ENCODE measurements around the gene STAT5B. TPM values are rescaled to one million over a fixed set of nuclear protein-coding genes. Genes with fewer than 3 reads are reported as not detected.
"Not testable (repeated sequence)": the region's sequence is repeated elsewhere in the genome, so short reads cannot be mapped to it uniquely, and the experiment has no call there.

STAT5B gene
- total RNA-seq, 2 donors from 2014 or later = 202 to 225 TPM

DNA sequence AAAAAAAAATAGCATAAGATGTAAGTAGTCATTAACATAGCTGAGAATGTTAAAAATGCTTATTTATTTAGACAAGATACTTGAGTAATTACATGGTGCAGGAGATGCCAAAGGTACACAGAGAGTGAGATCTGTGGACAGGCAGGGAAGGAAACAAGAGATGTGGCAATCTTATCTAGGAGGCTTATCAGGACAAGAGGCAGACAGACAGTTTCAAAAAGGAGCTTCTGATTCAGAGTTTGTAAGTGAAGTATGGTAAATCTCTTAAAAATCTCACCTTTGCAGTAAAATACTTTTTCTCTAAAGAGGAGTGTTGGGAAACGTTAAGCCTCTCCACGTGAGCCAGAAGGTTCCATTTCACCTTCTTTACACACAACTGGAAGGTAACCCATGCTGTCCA is 62.0 kb downstream of the STAT5B start:
- Mint-ChIP-seq H3K4me1 (no peaks in the 10 kb centered on the region), H3K27ac (no peak overlapping the region), H3K27me3 (no peaks in the 10 kb centered on the region), H3K36me3 (ENCODE audit: low read depth) (peaks cover 6% of the 10 kb centered on the region), H3K4me3 (no peak overlapping the region)
- ATAC-seq (no peak), DNase-seq (no peak)
- no peaks in the 10 kb centered on the region for H3K9me3 ChIP-seq (ENCODE audit: control insufficient read depth, low read length, poor library complexity, severe bottlenecking)

DNA sequence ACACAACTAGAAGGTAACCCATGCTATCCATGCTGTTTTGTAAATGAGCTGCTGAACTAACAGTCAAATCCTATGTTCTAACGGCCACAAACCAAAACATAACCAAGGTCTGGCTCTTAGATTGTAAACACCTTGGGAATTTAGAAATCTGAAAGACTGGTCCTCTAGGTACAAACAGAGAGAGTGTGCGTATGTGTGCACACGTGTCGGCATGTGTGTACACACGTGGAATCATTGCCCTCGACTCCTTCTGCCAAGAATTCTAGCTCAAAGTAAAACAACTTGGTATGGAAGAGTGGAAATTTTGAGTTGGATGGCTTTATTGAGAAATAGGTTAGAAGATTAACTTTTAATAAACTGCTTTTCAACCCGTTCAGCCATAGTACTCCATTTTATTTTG is 63.8 kb downstream of the STAT5B start:
- Mint-ChIP-seq H3K4me1 (no peaks in the 10 kb centered on the region), H3K27me3 (no peaks in the 10 kb centered on the region)

DNA sequence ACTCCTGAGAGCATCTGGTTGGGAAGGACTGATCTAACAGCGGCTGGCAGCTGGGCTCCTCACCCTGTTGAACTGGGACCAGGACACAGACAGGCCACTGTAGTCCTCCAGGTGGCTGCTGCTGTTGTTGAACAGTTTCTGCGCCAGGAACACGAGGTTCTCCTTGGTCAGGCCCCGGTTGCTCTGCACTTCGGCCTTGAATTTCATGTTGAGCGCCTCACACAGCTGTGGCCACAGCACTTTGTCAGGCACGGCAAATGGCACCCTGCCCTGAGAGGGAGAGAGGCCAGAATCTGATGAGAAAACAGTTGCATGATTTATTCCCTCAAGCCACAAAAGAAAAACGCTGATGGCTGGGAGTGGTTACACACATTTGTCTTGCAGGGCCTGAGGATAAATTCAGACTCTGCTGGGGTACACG is 64.3 kb downstream of the STAT5B start:
- H3K27me3 Mint-ChIP-seq, H3K4me1 Mint-ChIP-seq: not testable (repeated sequence)

More for the DNA sequence above, 63.8 kb downstream of the STAT5B start:
- H3K4me3 Mint-ChIP-seq = no peak overlapping the region
- ATAC-seq = no peak
- no peak for DNase-seq
- H3K27ac Mint-ChIP-seq = no peak overlapping the region
- H3K36me3 Mint-ChIP-seq (ENCODE audit: low read depth) = peaks cover 6% of the 10 kb centered on the region
- H3K9me3 ChIP-seq (ENCODE audit: control insufficient read depth, low read length, poor library complexity, severe bottlenecking) = no peaks in the 10 kb centered on the region

DNA sequence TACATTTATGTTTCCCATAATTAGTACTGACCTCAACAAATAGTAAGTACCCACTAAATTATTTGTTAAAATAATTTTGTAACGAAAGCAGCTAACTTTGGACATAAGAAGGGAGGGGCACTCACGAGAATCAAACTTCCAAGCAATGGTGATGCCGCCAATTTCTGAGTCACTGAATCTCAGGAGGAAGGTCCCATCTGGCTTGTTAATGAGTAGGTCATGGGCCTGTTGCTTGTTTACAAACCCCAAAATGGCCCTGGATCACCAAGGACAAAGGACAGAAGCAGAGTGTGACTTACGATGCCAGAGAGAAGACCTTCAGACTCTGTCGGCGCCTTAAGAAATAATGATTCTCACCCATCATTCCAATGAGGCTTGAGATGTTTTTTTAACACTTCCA is 66.1 kb downstream of the STAT5B start:
- Mint-ChIP-seq H3K4me1 (no peaks in the 10 kb centered on the region), H3K4me3 (no peak overlapping the region), H3K27ac (no peak overlapping the region), H3K36me3 (ENCODE audit: low read depth) (peaks cover 2% of the 10 kb centered on the region), H3K27me3 (no peaks in the 10 kb centered on the region)
- H3K9me3 ChIP-seq (ENCODE audit: control insufficient read depth, low read length, poor library complexity, severe bottlenecking) = no peaks in the 10 kb centered on the region
- DNase-seq (no peak), ATAC-seq (no peak)

More for the DNA sequence above, 64.3 kb downstream of the STAT5B start:
- H3K36me3 Mint-ChIP-seq (ENCODE audit: low read depth); ATAC-seq; H3K4me3 Mint-ChIP-seq; H3K27ac Mint-ChIP-seq; H3K9me3 ChIP-seq (ENCODE audit: control insufficient read depth, low read length, poor library complexity, severe bottlenecking); DNase-seq: not testable (repeated sequence)

DNA sequence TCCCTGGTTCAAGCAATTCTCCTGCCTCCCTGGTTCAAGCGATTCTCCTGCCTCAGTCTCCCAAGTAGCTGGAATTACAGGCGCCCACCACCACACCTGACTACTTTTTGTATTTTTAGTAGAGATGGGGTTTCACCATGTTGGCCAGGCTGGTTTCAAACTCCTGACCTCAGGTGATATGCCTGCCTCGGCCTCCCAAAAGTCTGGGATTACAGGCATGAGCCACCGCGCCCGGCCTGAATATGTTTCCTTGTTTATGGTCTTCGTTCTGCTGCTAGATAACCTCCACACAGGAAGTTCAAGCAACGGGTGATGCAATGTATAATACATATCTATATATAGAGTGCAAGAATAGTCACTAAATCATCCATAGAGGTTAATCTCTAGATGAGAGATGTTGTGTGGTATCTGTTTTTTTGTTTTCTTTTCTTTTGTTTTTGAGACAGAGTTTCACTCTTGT is 70.0 kb downstream of the STAT5B start:
- H3K36me3 Mint-ChIP-seq (ENCODE audit: low read depth); H3K4me1 Mint-ChIP-seq; ATAC-seq; DNase-seq; H3K27me3 Mint-ChIP-seq; H3K9me3 ChIP-seq (ENCODE audit: control insufficient read depth, low read length, poor library complexity, severe bottlenecking); H3K4me3 Mint-ChIP-seq: not testable (repeated sequence)
- H3K27ac Mint-ChIP-seq = peak overlapping the region; percentile 24

DNA sequence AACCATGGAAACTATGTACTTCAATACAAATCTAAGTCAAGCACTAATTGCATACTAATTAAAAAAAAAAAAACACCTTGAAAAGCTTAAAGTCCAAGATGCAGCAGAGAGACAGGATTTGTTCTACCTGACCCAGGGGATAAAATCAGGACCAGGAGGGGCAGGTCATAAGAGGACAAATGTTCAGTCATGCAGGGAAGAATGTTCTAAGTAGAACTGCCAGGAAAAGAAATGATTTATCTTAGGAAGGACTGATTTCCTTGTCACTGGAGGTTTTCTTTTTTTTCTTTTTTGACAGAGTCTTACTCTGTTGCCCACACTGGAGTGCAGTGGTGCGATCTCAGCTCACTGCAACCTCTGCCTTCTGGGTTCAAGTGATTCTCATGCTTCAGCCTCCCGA is 72.8 kb downstream of the STAT5B start:
- Mint-ChIP-seq H3K27me3 (no peaks in the 10 kb centered on the region), H3K36me3 (ENCODE audit: low read depth) (peaks cover 9% of the 10 kb centered on the region), H3K4me3 (no peak overlapping the region), H3K4me1 (no peaks in the 10 kb centered on the region), H3K27ac (no peak overlapping the region)
- no peak for ATAC-seq
- no peaks in the 10 kb centered on the region for H3K9me3 ChIP-seq (ENCODE audit: control insufficient read depth, low read length, poor library complexity, severe bottlenecking)
- DNase-seq = no peak

DNA sequence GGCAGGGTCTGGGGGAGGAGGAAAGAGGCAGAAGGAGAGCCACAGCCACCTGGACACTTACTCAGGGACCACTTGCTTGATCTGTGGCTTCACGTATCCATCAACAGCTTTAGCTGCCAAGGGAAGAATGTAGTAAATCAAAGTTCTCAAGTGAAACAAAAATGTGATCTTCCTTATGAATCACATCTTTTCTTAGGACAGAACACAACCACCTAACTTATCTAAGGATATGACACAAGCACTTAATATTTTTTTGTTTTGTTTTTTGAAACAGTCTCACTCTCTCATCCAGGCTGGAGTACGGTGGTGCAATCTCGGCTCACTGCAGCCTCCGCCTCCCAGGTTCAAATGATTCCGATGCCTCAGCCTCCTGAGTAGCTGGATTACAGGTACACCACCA is 73.5 kb downstream of the STAT5B start:
- Mint-ChIP-seq H3K4me3 (no peak overlapping the region), H3K4me1 (no peaks in the 10 kb centered on the region), H3K27ac (no peak overlapping the region), H3K36me3 (ENCODE audit: low read depth) (peaks cover 9% of the 10 kb centered on the region), H3K27me3 (no peaks in the 10 kb centered on the region)
- no peaks in the 10 kb centered on the region for H3K9me3 ChIP-seq (ENCODE audit: control insufficient read depth, low read length, poor library complexity, severe bottlenecking)
- ATAC-seq (no peak), DNase-seq (no peak)

DNA sequence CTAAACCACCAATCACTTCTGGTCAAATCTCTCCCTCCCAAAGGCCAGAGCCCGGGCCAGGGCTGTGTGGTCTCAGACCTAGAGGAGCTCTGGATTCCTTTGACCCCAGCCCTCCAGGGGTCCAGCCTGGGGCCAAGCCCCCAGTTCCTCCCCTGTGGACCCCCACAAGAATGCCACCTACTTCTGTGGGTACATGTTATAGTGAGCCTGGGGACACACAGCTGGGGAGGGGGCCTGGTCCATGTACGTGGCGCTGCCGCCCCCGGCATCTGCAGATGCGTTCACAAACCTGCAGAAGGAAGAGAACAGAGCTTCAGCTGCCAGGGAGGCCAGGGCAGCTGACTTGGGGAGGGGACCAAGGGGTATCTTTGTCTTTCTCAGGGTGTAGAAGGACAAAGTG is 74.0 kb downstream of the STAT5B start:
- Mint-ChIP-seq H3K27ac (no peak overlapping the region), H3K4me3 (no peak overlapping the region), H3K27me3 (no peaks in the 10 kb centered on the region), H3K4me1 (peaks cover 2% of the 10 kb centered on the region), H3K36me3 (ENCODE audit: low read depth) (peaks cover 9% of the 10 kb centered on the region)
- ATAC-seq (no peak), DNase-seq (no peak)
- H3K9me3 ChIP-seq (ENCODE audit: control insufficient read depth, low read length, poor library complexity, severe bottlenecking) = no peaks in the 10 kb centered on the region

DNA sequence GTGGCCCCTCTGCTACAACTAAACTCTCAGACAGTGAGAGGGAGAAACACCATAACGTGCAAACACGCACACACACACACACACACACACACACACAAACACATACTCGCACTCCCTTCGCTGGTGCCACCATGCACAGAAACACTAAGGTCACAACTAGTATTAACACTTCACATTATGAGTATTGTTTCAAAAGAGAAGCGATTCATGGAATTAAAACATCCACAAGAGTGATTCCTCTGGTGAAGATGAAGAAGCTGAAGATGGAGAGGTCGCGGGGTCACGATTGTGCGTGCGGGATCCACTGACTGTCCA is 74.8 kb downstream of the STAT5B start:
- no peaks in the 10 kb centered on the region for H3K9me3 ChIP-seq (ENCODE audit: control insufficient read depth, low read length, poor library complexity, severe bottlenecking)
- Mint-ChIP-seq H3K4me1 (peaks cover 2% of the 10 kb centered on the region), H3K27ac (peak overlapping the region; percentile 39), H3K36me3 (ENCODE audit: low read depth) (peaks cover 9% of the 10 kb centered on the region), H3K4me3 (no peak overlapping the region), H3K27me3 (no peaks in the 10 kb centered on the region)
- DNase-seq (no peak), ATAC-seq (no peak)

DNA sequence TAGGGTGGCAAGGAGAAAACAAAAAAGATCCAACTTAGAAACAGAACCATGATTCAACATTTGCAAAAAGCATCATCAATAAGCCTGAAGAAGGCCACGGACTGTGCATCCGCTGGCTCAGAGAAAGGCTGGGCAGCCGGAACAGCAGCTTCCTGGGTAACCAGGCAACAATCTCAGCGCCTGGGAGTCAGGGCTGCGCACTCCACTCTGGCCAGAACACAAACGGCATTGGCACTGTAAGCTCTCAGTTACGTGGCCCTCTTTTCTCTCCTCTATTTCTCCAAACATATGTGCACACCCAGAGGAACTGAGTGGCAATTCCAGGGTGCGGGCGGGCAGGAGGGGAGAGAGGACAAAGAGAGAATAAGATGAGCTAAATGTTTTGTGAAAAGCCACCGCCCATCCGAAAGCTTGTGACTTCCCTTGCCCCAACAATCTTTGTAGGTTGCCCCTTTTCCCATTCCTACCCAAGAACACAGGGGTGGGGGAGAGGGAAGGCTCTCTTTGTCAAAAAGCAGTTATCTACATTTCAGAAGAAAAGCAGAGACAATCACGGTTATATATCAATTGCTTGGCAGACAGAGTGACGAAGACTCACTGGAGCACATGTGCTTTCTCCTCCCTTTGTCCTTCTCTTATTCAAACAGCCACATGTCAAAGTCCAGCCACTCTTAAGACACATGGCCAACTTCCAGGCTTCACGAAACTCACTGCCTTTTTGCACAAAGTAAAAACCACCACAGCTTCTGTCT is 75.3 kb downstream of the STAT5B start:
- Mint-ChIP-seq H3K27ac (peak overlapping the region; percentile 39), H3K4me3 (no peak overlapping the region), H3K4me1 (peaks cover 5% of the 10 kb centered on the region), H3K27me3 (no peaks in the 10 kb centered on the region), H3K36me3 (ENCODE audit: low read depth) (peaks cover 9% of the 10 kb centered on the region)
- ATAC-seq (no peak), DNase-seq (no peak)
- no peaks in the 10 kb centered on the region for H3K9me3 ChIP-seq (ENCODE audit: control insufficient read depth, low read length, poor library complexity, severe bottlenecking)

DNA sequence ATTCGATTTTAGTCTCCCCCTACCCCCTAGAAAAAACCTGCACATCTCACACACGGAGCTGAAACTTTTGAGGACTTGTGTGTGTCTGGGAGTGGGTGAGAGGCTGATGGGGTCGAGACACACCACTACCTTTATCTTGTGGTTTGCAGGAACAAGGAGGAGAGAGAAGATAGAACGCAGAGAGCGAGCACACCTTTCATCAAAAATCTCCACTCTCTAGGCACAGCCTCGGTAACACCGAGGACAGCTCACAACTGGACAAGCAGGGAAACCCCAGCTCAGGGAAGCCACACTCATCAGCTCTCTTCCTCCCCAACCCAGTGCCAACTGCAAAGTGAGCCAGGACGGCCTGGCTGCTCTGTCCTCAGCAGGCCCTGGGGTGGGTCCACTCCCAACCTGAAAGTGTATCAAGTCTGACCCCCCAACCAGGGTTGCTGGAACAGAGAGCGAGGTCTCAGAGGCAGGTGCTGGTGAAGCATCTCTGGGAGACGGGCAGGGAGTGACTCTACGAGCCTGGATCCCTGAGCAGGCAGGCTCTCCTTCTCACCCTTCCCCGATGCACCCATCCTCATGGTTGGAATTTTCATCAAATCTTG is 76.7 kb downstream of the STAT5B start:
- no peak overlapping the region for H3K4me3 Mint-ChIP-seq
- no peaks in the 10 kb centered on the region for H3K9me3 ChIP-seq (ENCODE audit: control insufficient read depth, low read length, poor library complexity, severe bottlenecking)
- no peak for ATAC-seq
- no peaks in the 10 kb centered on the region for H3K27me3 Mint-ChIP-seq
- peak overlapping the region; percentile 14 for H3K27ac Mint-ChIP-seq
- H3K4me1 Mint-ChIP-seq = peaks cover 5% of the 10 kb centered on the region
- peaks cover 9% of the 10 kb centered on the region for H3K36me3 Mint-ChIP-seq (ENCODE audit: low read depth)
- DNase-seq = no peak

DNA sequence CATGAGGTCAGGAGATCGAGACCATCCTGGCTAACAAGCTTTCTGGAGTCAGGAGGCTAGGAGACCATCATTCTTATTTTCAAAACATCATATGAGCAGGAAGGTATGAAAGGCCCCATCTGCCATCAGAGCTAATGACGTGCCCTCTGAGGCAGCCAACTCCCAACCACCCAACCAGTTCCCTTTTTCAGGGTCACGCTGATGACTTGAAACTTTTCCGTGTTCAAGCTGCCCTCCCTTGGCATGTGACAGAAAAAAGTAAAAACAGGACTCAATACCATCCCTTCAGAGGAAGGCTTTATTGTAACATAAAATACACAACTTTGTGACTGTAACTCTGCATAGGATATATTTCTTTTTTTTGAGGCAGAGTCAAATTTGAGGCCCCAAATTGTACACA is 77.3 kb downstream of the STAT5B start:
- Mint-ChIP-seq H3K36me3 (ENCODE audit: low read depth) (peaks cover 9% of the 10 kb centered on the region), H3K27me3 (no peaks in the 10 kb centered on the region), H3K4me1 (peaks cover 10% of the 10 kb centered on the region), H3K27ac (no peak overlapping the region), H3K4me3 (no peak overlapping the region)
- no peak for DNase-seq
- peak; percentile 39 for ATAC-seq
- no peaks in the 10 kb centered on the region for H3K9me3 ChIP-seq (ENCODE audit: control insufficient read depth, low read length, poor library complexity, severe bottlenecking)

DNA sequence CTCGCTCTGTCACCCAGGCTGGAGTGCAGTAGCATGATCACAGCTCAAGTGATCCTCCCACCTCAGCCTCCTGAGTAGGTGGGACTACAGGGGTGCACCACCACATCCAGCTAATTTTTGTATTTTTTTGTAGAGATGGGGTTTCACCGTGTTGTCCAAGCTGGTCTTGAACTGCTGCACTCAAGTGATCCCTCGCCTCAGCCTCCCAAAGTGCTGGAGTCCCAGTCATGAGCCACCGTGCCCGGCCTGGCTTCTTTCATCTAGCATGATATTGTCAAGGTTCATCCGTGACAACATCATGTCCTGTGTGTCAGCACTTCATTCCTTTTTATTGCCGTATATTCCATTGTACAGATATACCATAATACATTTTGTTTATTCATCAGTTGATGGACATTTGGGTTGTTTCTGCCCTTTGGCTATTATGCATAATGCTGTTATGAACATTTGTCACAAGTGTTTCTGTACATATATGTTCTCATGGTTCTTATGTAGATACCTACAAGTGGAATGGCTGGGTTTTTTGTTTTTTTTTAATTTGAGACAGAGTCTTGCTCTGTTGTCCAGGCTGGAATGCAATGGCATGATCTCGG is 78.5 kb downstream of the STAT5B start:
- Mint-ChIP-seq H3K4me3 (peak overlapping the region; percentile 52), H3K36me3 (ENCODE audit: low read depth) (peaks cover 9% of the 10 kb centered on the region)

More for the DNA sequence above, 78.5 kb downstream of the STAT5B start:
- no peaks in the 10 kb centered on the region for H3K9me3 ChIP-seq (ENCODE audit: control insufficient read depth, low read length, poor library complexity, severe bottlenecking)
- H3K27ac Mint-ChIP-seq = no peak overlapping the region
- no peaks in the 10 kb centered on the region for H3K27me3 Mint-ChIP-seq
- DNase-seq (no peak), ATAC-seq (no peak)
- peaks cover 17% of the 10 kb centered on the region for H3K4me1 Mint-ChIP-seq
